Astrocyte (in vitro differentiated cells and primary cell): ENCODE results near the gene HHIPL2. TPM values are rescaled to one million over a fixed set of nuclear protein-coding genes. Genes with fewer than 3 reads are reported as not detected.

Source experiments
- DNase-seq: peaks from one replicate; pipeline ENCODE4 v3.0.0-alpha.2; 2010; ENCODE audit warnings: low read depth
- FAIRE-seq: peaks from 2 replicates; lab custom pipeline; 2011; peaks lifted over from hg19 to GRCh38; lab: Jason Lieb, UNC
- H2AFZ ChIP-seq: 2 replicates; pipeline ENCODE4 v1.6.0; 2012; ENCODE audit warnings: low read depth, low read length, inconsistent platforms
- H3K27ac ChIP-seq: 2 replicates; pipeline ENCODE4 v1.5.1; 2011; ENCODE audit warnings: low read depth, low read length, inconsistent platforms
- H3K27me3 ChIP-seq: 2 replicates; pipeline ENCODE4 v1.6.0; 2011; ENCODE audit warnings: low read length, inconsistent platforms; ENCODE audit not compliant: insufficient read depth
- H3K36me3 ChIP-seq: 2 replicates; pipeline ENCODE4 v1.5.1; 2011; ENCODE audit warnings: low read length, inconsistent platforms; ENCODE audit not compliant: insufficient read depth
- H3K4me1 ChIP-seq: 2 replicates; pipeline ENCODE4 v1.5.1; 2011; ENCODE audit warnings: low read length, inconsistent platforms; ENCODE audit not compliant: insufficient read depth
- H3K4me2 ChIP-seq: 2 replicates; pipeline ENCODE4 v1.6.0; 2012; ENCODE audit warnings: low read length, inconsistent platforms
- H3K4me3 ChIP-seq: 2 replicates; pipeline ENCODE4 v1.5.1; 2011; ENCODE audit warnings: low read depth, mild to moderate bottlenecking, low read length, inconsistent platforms; ENCODE audit not compliant: insufficient read depth
- H3K79me2 ChIP-seq: 2 replicates; pipeline ENCODE4 v1.6.0; 2012; ENCODE audit warnings: mild to moderate bottlenecking, low read length, inconsistent platforms; ENCODE audit not compliant: insufficient read depth
- H3K9ac ChIP-seq: 2 replicates; pipeline ENCODE4 v1.6.0; 2012; ENCODE audit warnings: mild to moderate bottlenecking, low read length, inconsistent platforms
- H3K9me3 ChIP-seq: 2 replicates; pipeline ENCODE4 v1.5.1; 2012; ENCODE audit warnings: low read depth, mild to moderate bottlenecking, low read length, inconsistent platforms; ENCODE audit not compliant: insufficient read depth
- H4K20me1 ChIP-seq: 2 replicates; pipeline ENCODE4 v1.6.0; 2012; ENCODE audit warnings: low read length, inconsistent platforms; ENCODE audit not compliant: insufficient read depth
- H3K27ac Mint-ChIP-seq: one replicate; pipeline ENCODE4 v1.8.0; 2021; ENCODE audit warnings: mild to moderate bottlenecking, mixed read lengths; ENCODE audit not compliant: unreplicated experiment
- H3K27me3 Mint-ChIP-seq: one replicate; pipeline ENCODE4 v1.8.0; 2021; ENCODE audit warnings: low read depth, mixed read lengths; ENCODE audit not compliant: unreplicated experiment
- H3K36me3 Mint-ChIP-seq: one replicate; pipeline ENCODE4 v1.8.0; 2021; ENCODE audit warnings: low read depth, mixed read lengths; ENCODE audit not compliant: unreplicated experiment
- H3K4me1 Mint-ChIP-seq: one replicate; pipeline ENCODE4 v1.8.0; 2021; ENCODE audit warnings: low read depth, mixed read lengths; ENCODE audit not compliant: unreplicated experiment
- H3K4me3 Mint-ChIP-seq: one replicate; pipeline ENCODE4 v1.8.0; 2021; ENCODE audit warnings: mild to moderate bottlenecking, moderate library complexity, mixed read lengths; ENCODE audit not compliant: unreplicated experiment
- H3K9me3 Mint-ChIP-seq: one replicate; pipeline ENCODE4 v1.8.0; 2021; ENCODE audit warnings: mild to moderate bottlenecking, mixed read lengths; ENCODE audit not compliant: unreplicated experiment
- CTCF ChIP-seq: IDR thresholded peaks from 2 replicates; pipeline ENCODE4 v1.5.1; 2011; ENCODE audit warnings: low read depth, mild to moderate bottlenecking, inconsistent platforms, low read length, moderate library complexity; ENCODE audit not compliant: insufficient read depth
- EZH2 ChIP-seq: IDR thresholded peaks from 2 replicates; pipeline ENCODE4 v1.6.1; 2012; ENCODE audit warnings: mild to moderate bottlenecking, low read length, inconsistent platforms; ENCODE audit not compliant: insufficient read depth
- total RNA-seq: library from RNA; stranded (reverse); gene quantifications from 2 replicates; pipeline ENCODE4 v1.2.1, GENCODE V29; 2021

Gene HHIPL2
- total RNA-seq, 1 donor from 2014 or later: 0.16 TPM

GRCh38 chr1:222586842-222587241 is 38.9 kb upstream of the HHIPL2 start:
- FAIRE-seq: no peak
- Histone ChIP-seq H3K79me2 (peaks cover 45% of the 10 kb centered on the region), H3K27ac (no peak overlapping the region), H3K27me3 (no peaks in the 10 kb centered on the region), H3K4me3 (no peak overlapping the region), H3K9ac (no peak overlapping the region), H2AFZ (no peak overlapping the region), H3K4me1 (peaks cover 11% of the 10 kb centered on the region), H3K9me3 (no peaks in the 10 kb centered on the region), H3K4me2 (no peak overlapping the region), H3K36me3 (peaks cover 18% of the 10 kb centered on the region), H4K20me1 (no peaks in the 10 kb centered on the region)
- no peak for DNase-seq
- Mint-ChIP-seq H3K27me3 (no peaks in the 10 kb centered on the region), H3K4me1 (peaks cover 24% of the 10 kb centered on the region), H3K9me3 (no peaks in the 10 kb centered on the region), H3K4me3 (no peak overlapping the region), H3K36me3 (peaks cover 3% of the 10 kb centered on the region), H3K27ac (no peak overlapping the region)
- TF ChIP-seq CTCF (no peak), EZH2 (no peak)

- Histone ChIP-seq H3K4me1 (no peaks in the 10 kb centered on the region), H4K20me1 (no peaks in the 10 kb centered on the region), H3K4me3 (no peak overlapping the region), H3K79me2 (peaks cover 28% of the 10 kb centered on the region), H2AFZ (no peak overlapping the region), H3K9me3 (no peaks in the 10 kb centered on the region), H3K27ac (no peak overlapping the region), H3K9ac (no peak overlapping the region), H3K4me2 (no peak overlapping the region), H3K27me3 (no peaks in the 10 kb centered on the region), H3K36me3 (peaks cover 20% of the 10 kb centered on the region)
- no peak for TF ChIP-seq CTCF
- no peak for TF ChIP-seq EZH2
- Mint-ChIP-seq H3K27ac (no peak overlapping the region), H3K4me1 (peaks cover 8% of the 10 kb centered on the region), H3K9me3 (no peaks in the 10 kb centered on the region), H3K36me3 (peaks cover 9% of the 10 kb centered on the region), H3K27me3 (no peaks in the 10 kb centered on the region), H3K4me3 (no peak overlapping the region)
- DNase-seq (no peak), FAIRE-seq (no peak)
These were observed 35.2 kb upstream of the HHIPL2 start for GRCh38 chr1:222583079-222583478.

GRCh38 chr1:222582099-222582774 is 34.3 kb upstream of the HHIPL2 start:
- H3K79me2 ChIP-seq: peaks cover 23% of the 10 kb centered on the region
- FAIRE-seq: no peak
- DNase-seq: peak; percentile 28
- H2AFZ ChIP-seq: no peak overlapping the region
- H3K9me3 ChIP-seq: no peaks in the 10 kb centered on the region
- H3K36me3 ChIP-seq: peaks cover 18% of the 10 kb centered on the region
- no peaks in the 10 kb centered on the region for H3K27me3 ChIP-seq
- Mint-ChIP-seq H3K27me3 (no peaks in the 10 kb centered on the region), H3K9me3 (no peaks in the 10 kb centered on the region), H3K4me3 (no peak overlapping the region), H3K4me1 (peaks cover 8% of the 10 kb centered on the region), H3K36me3 (peaks cover 9% of the 10 kb centered on the region), H3K27ac (peak overlapping the region; percentile 49)
- no peaks in the 10 kb centered on the region for H4K20me1 ChIP-seq
- no peak overlapping the region for H3K4me3 ChIP-seq
- H3K9ac ChIP-seq: no peak overlapping the region
- no peak overlapping the region for H3K27ac ChIP-seq
- TF ChIP-seq EZH2 (no peak), CTCF (no peak)
- no peaks in the 10 kb centered on the region for H3K4me1 ChIP-seq
- no peak overlapping the region for H3K4me2 ChIP-seq
